Epithelial cell of proximal tubule (primary cell): ENCODE results near the gene ANKRD27. TPM values are rescaled to one million over a fixed set of nuclear protein-coding genes. Genes with fewer than 3 reads are reported as not detected.
"Not testable (repeated sequence)": the region's sequence is repeated elsewhere in the genome, so short reads cannot be mapped to it uniquely, and the experiment has no call there.

Source experiments
- DNase-seq: peaks from one replicate; pipeline ENCODE4 v3.0.0-alpha.2; 2011; ENCODE audit warnings: low read depth
- H3K4me3 ChIP-seq: 2 replicates; pipeline ENCODE4 v1.5.1; 2011; ENCODE audit warnings: low read depth, mild to moderate bottlenecking, low read length
- total RNA-seq: library from RNA; depleted of rRNA; stranded (reverse); fragments of >200 nt; gene quantifications from 2 replicates; pipeline ENCODE4 v1.2.3, GENCODE V29; 2015
- TF ChIP-seq, protein P1 (sequence below): conservative IDR thresholded peaks from 2 replicates; pipeline ENCODE4 v1.5.1; 2012; ENCODE audit warnings: low read depth, mild to moderate bottlenecking, low read length

The ANKRD27 gene
- 18.2 and 24.0 TPM in 2 replicates for total RNA-seq

DNA sequence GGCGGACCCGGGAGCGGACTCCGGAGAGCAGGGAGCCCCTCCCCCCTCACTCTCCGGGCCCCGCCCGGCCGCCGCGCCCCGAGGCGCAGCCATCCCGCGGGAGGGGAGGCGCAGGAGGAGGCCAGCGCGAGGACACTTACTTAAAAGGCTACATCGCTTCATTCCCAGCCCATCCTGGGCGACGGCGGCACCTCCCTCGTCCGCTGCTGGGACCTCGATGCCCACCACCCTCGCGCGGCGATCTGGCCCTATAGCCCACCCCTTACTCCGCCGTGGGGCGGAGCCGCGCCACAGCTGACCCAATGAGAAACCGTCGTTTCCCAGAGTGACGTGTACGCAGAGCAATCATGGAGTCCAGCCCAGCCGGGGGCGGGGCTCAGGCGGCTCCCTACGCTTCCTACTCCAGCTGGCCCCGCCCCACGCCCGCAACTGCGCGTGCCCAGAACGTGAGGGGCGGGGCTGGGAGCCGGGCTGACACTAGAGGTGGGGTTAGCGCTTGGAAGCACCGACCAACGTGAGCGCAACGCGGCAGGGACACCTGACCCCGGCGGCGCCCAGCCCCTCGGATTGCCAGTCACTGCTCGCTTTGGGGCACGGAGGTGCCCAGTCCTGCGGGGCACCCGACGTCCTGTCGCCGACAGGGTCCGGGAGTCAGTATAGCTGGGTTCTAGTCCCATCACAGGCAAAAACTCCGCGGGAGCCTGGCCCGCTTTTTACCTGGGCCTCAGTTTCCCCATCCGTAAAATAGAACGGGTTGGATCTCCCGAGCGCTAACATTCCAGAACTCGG, at the start of gene ANKRD27:
TSS of gene ANKRD27 (minus strand) at position 250 of the 789 bp plus-strand sequence. CDS start 16,165 bp downstream, outside the sequence.
- DNase-seq = peak; percentile 75
- peak within 1 kb of the TSS; percentile 75 for H3K4me3 ChIP-seq
- TF ChIP-seq, protein P1, sequence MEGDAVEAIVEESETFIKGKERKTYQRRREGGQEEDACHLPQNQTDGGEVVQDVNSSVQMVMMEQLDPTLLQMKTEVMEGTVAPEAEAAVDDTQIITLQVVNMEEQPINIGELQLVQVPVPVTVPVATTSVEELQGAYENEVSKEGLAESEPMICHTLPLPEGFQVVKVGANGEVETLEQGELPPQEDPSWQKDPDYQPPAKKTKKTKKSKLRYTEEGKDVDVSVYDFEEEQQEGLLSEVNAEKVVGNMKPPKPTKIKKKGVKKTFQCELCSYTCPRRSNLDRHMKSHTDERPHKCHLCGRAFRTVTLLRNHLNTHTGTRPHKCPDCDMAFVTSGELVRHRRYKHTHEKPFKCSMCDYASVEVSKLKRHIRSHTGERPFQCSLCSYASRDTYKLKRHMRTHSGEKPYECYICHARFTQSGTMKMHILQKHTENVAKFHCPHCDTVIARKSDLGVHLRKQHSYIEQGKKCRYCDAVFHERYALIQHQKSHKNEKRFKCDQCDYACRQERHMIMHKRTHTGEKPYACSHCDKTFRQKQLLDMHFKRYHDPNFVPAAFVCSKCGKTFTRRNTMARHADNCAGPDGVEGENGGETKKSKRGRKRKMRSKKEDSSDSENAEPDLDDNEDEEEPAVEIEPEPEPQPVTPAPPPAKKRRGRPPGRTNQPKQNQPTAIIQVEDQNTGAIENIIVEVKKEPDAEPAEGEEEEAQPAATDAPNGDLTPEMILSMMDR = no peak

DNA sequence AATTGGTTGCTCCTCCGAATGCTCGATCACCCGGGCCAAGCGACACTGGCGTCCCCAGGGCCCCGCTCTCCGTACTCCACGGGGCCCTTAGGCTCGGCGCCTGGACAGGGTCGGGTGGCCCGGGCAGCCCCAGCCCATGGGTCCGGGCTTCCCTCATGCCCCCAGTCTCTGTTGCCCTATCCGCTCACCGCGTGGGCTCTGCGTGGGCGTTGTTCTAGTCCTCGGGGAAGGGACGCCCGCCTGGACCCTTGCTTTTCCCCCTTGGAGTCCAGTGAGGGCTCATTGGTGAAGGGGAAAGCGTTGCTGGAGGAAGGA, 45.9 kb upstream of the ANKRD27 start:
- DNase-seq = no peak
- TF ChIP-seq, protein P1 = no peak
- no peak overlapping the region for H3K4me3 ChIP-seq

DNA sequence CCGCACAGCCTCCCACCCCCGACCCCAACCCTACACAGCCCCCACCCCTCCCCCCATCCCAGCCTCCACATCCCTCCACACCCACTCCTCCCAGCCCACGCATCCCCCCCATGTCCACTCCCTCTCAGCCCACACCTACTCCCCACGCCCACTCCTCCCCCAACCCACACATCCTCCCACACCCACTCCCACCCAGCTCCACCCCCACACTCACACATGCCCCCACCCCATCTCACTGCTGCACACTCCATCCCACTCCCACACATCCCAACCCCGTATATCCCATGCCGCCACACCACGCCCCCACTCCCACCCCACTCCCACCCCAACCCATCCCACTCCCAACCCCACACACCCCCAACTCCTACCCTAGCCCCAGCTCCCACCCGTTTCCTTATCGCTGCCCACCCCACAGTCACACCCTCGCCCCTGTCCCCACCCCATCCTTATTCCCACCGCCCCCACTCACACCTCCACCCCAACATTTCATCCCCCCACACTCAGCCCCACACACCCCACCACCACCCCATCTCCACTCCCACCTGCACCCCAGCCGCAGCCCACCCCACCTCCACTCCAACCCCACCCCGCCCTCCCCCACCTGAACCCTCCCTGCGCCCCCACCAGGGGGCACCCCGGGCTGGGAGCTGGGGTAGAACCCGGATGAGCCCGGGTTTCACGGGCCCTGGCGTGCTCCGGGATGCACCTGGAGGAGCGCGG, 45.4 kb upstream of the ANKRD27 start:
- no peak overlapping the region for H3K4me3 ChIP-seq
- TF ChIP-seq, protein P1 = no peak
- no peak for DNase-seq

DNA sequence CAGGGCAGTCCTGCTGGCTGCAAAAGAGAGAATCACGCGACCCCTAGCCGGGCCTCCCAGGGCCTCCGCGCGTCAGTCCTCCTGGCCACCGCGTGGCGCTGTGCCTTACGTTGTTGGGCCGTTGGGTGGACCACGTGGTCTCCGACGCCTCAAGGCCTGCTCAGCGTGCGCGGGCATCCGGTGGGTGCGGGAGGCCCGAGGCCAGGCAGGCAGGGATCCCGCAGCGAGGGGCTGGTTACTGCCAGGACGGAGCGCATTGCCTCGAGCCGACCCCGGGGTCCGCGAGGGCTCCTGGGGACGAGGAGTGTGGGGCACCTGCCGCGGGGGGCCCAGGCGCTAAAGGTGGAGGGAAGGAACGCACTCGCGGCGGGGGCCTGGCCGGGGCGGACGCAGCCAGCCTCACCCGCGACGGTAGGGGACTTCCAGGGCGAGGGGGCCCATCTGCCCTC, 44.7 kb upstream of the ANKRD27 start, which contains the start of gene TDRD12:
TSS of gene TDRD12 (plus strand) at position 157 of the 449 bp plus-strand sequence. CDS start 306 bp downstream, outside the sequence.
- DNase-seq = no peak
- no peak within 1 kb of the TSS for H3K4me3 ChIP-seq
- TF ChIP-seq, protein P1 = no peak

DNA sequence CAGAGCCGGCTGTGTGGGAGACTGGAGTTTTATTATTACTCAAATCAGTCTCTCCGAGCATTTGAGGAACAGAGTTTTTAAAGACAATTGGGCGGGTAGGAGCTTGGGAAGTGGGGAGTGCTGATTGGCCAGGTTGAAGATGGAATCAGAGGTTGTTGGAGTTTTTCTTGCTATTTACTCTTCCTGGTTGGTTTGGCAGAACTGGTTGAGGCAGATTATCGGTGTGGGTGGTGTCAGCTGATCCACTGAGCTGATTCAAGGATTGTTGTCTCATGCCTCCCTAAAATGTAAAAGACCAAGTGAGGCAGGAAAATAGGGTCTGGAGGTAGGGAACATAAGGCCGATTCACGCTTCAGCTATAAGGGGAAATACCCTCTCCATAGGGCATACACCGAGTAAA, 43.3 kb upstream of the ANKRD27 start:
- TF ChIP-seq, protein P1 = no peak
- no peak overlapping the region for H3K4me3 ChIP-seq
- DNase-seq = no peak

DNA sequence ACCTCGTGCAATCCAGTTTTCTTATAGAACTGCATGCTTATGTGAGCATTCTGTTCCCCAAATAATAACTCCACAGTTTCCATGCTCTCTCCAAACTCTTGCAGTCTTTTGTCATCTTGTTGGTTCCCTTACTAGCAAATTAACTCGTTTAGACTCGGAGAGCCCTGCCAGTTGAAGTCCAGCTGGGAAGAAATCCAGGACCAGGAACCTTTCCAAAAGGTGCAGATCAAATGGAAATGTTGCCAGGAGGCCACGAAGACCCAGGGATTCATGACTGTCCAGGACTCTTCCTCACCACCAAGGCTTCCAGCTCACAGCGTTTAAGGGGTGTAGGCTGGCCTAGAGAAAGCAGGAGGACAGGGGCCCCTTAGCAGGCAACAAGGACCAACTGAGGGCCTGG, 42.5 kb upstream of the ANKRD27 start:
- TF ChIP-seq, protein P1 = no peak
- H3K4me3 ChIP-seq = no peak overlapping the region
- no peak for DNase-seq

DNA sequence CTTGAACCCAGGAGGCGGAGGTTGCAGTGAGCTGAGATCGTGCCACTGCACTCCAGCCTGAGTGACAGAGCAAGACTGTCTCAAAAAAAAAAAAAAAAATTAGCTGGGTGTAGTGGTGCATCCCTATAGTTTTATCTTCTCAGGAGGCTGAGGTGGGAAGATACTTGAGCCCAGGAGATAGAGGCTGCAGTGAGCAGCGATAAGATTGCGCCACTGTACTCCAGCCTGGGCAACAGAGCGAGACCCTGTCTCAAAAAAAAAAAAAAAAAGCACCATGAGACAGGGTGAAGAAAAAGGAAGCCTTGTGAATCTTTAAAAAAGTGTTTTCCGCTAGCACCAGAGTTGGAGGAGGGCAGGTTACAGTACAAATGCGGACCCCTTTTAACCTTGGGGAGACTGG, 41.2 kb upstream of the ANKRD27 start:
- H3K4me3 ChIP-seq, DNase-seq: not testable (repeated sequence)
